Mucosa of descending colon (tissue), 3 donors: ENCODE data around the gene MAP3K2. TPM values are rescaled to one million over a fixed set of nuclear protein-coding genes. Genes with fewer than 3 reads are reported as not detected.
A peak's percentile ranks its signal among the peaks of the same experiment; 100 is the strongest.

ENCODE experiments used
- ATAC-seq: fragments of 200-7000 bp; cut with Tn5 transposase; one replicate; pipeline ENCODE4 v1.9.1; 2020; ENCODE audit warnings: mild to moderate bottlenecking, moderate library complexity
- DNase-seq, 3 donors: peaks; one replicate each; pipeline ENCODE4 v3.0.0-alpha.2; 2020
- H3K36me3 ChIP-seq: fragments of 200-600 bp; one replicate; pipeline ENCODE4 v1.8.0; 2021; ENCODE audit warnings: low read depth, mild to moderate bottlenecking
- H3K4me1 ChIP-seq: fragments of 200-600 bp; one replicate; pipeline ENCODE4 v1.8.0; 2021; ENCODE audit warnings: low read depth, mild to moderate bottlenecking
- H3K4me3 ChIP-seq: fragments of 200-600 bp; one replicate; pipeline ENCODE4 v1.8.0; 2021; ENCODE audit warnings: mild to moderate bottlenecking
- H3K9me3 ChIP-seq: fragments of 200-600 bp; one replicate; pipeline ENCODE4 v1.8.0; 2021; ENCODE audit warnings: mild to moderate bottlenecking
- CTCF ChIP-seq: fragments of 200-600 bp; IDR thresholded peaks from one replicate; pipeline ENCODE4 v1.8.0; 2022; ENCODE audit warnings: antibody characterized with exemption, mild to moderate bottlenecking
- intact Hi-C, 2 donors: fragments of 100-400 bp; cut with DNase I in 1 of 2; cut with micrococcal nuclease in 1 of 2; formaldehyde crosslinking; loops; one replicate each; pipeline versions ENCODE4 v1.11.0 to v1.11.1; 2022; cut with DNase I, micrococcal nuclease
- total RNA-seq, 3 donors: library from RNA; stranded (reverse); fragmentation: NEBNext Ultra II Directional in 2 of 3; extraction: Animal tissue kit (Norgen Biotek cat#: 25700) in 2 of 3; gene quantifications; one replicate each; pipeline versions ENCODE4 v1.2.1 to v1.2.4, GENCODE V29; 2021 to 2023
- donor health status: DM: no; HTN: no; CAD: no; lungs with moderate emphysema.
- donor health status: DM: no; HTN: no; CAD: no.
- donor health status: DM: no; HTN: yes; CAD: no.

Gene MAP3K2
- total RNA-seq, 3 donors from 2014 or later = 71.8 to 80.6 (median 77.1) TPM

GRCh38 chr2:127408004-127408806, 20.4 kb upstream of the MAP3K2 start:
- Histone ChIP-seq H3K36me3 (no peaks in the 10 kb centered on the region), H3K4me3 (peak overlapping the region; percentile 7), H3K4me1 (peaks cover 11% of the 10 kb centered on the region), H3K9me3 (no peaks in the 10 kb centered on the region)
- ATAC-seq (peak; percentile 96), DNase-seq (peak; percentile 90 to 96 (median 94))
- intact Hi-C loops = no loop called here
- TF ChIP-seq CTCF = no peak

- DNase-seq = no peak
- Histone ChIP-seq H3K9me3 (no peaks in the 10 kb centered on the region), H3K36me3 (no peaks in the 10 kb centered on the region), H3K4me3 (no peak overlapping the region), H3K4me1 (peaks cover 15% of the 10 kb centered on the region)
- intact Hi-C loops = no loop called here
- peak; percentile 19 for ATAC-seq
- no peak for TF ChIP-seq CTCF
These were observed 19.9 kb upstream of the MAP3K2 start for GRCh38 chr2:127407661-127408003.

- DNase-seq (no peak), ATAC-seq (no peak)
- TF ChIP-seq CTCF = no peak
- H3K9me3 ChIP-seq = no peaks in the 10 kb centered on the region
- peaks cover 21% of the 10 kb centered on the region for H3K4me1 ChIP-seq
- no peaks in the 10 kb centered on the region for H3K36me3 ChIP-seq
- intact Hi-C loops = no loop called here
- no peak overlapping the region for H3K4me3 ChIP-seq
These were observed 19.3 kb upstream of the MAP3K2 start for GRCh38 chr2:127407091-127407490.

GRCh38 chr2:127406454-127406853, 18.7 kb upstream of the MAP3K2 start:
- no peak for TF ChIP-seq CTCF
- intact Hi-C loops = no loop called here
- H3K4me1 ChIP-seq = peaks cover 27% of the 10 kb centered on the region
- ATAC-seq (no peak), DNase-seq (no peak)
- no peaks in the 10 kb centered on the region for H3K9me3 ChIP-seq
- no peaks in the 10 kb centered on the region for H3K36me3 ChIP-seq
- H3K4me3 ChIP-seq = no peak overlapping the region

- Histone ChIP-seq H3K4me1 (peaks cover 39% of the 10 kb centered on the region), H3K9me3 (no peaks in the 10 kb centered on the region), H3K4me3 (no peak overlapping the region), H3K36me3 (no peaks in the 10 kb centered on the region)
- DNase-seq (no peak), ATAC-seq (no peak)
- intact Hi-C loops = no loop called here
- TF ChIP-seq CTCF = no peak
These were observed 17.5 kb upstream of the MAP3K2 start for GRCh38 chr2:127405255-127405610.
